Mesothelial cell of epicardium (in vitro differentiated cells): ENCODE results near the gene A3GALT2. TPM values are rescaled to one million over a fixed set of nuclear protein-coding genes. Genes with fewer than 3 reads are reported as not detected.

Experiments used
- DNase-seq, 2 experiments: peaks; one replicate each; pipeline ENCODE4 v3.0.0; 2021; ENCODE audit warnings: low spot score in 2 of 2; ENCODE audit not compliant: unreplicated experiment in 2 of 2
- H3K27ac Mint-ChIP-seq: 2 replicates; pipeline ENCODE4 v1.8.0; 2021; ENCODE audit warnings: mixed read lengths
- H3K27me3 Mint-ChIP-seq: 2 replicates; pipeline ENCODE4 v1.8.0; 2021; ENCODE audit warnings: low read depth, mixed read lengths
- H3K36me3 Mint-ChIP-seq: 2 replicates; pipeline ENCODE4 v1.8.0; 2021; ENCODE audit warnings: mixed read lengths
- H3K4me1 Mint-ChIP-seq: 2 replicates; pipeline ENCODE4 v1.8.0; 2021; ENCODE audit warnings: mixed read lengths
- H3K4me3 Mint-ChIP-seq: 2 replicates; pipeline ENCODE4 v1.8.0; 2021; ENCODE audit warnings: mild to moderate bottlenecking, moderate library complexity, mixed read lengths
- H3K9me3 Mint-ChIP-seq: 2 replicates; pipeline ENCODE4 v1.8.0; 2021; ENCODE audit warnings: mixed read lengths
- total RNA-seq: library from RNA; stranded (reverse); gene quantifications from 3 replicates; pipeline ENCODE4 v1.2.1, GENCODE V29; 2021
- TF ChIP-seq, protein P1 (sequence below): fragments of 200-600 bp; sonication (generic); IDR thresholded peaks from one replicate; pipeline ENCODE4 v1.5.0; 2021; ENCODE audit warnings: antibody characterized with exemption; ENCODE audit not compliant: unreplicated experiment

A3GALT2 gene
- total RNA-seq, 1 donor from 2014 or later = 0.58 TPM

GRCh38 chr1:33276573-33277298, 44.2 kb downstream of the A3GALT2 start:
- DNase-seq = no peak
- H3K27me3 Mint-ChIP-seq = no peaks in the 10 kb centered on the region
- peaks cover 24% of the 10 kb centered on the region for H3K36me3 Mint-ChIP-seq
- no peak overlapping the region for H3K4me3 Mint-ChIP-seq
- H3K9me3 Mint-ChIP-seq = no peaks in the 10 kb centered on the region
- H3K4me1 Mint-ChIP-seq = no peaks in the 10 kb centered on the region
- no peak overlapping the region for H3K27ac Mint-ChIP-seq
- TF ChIP-seq, protein P1, sequence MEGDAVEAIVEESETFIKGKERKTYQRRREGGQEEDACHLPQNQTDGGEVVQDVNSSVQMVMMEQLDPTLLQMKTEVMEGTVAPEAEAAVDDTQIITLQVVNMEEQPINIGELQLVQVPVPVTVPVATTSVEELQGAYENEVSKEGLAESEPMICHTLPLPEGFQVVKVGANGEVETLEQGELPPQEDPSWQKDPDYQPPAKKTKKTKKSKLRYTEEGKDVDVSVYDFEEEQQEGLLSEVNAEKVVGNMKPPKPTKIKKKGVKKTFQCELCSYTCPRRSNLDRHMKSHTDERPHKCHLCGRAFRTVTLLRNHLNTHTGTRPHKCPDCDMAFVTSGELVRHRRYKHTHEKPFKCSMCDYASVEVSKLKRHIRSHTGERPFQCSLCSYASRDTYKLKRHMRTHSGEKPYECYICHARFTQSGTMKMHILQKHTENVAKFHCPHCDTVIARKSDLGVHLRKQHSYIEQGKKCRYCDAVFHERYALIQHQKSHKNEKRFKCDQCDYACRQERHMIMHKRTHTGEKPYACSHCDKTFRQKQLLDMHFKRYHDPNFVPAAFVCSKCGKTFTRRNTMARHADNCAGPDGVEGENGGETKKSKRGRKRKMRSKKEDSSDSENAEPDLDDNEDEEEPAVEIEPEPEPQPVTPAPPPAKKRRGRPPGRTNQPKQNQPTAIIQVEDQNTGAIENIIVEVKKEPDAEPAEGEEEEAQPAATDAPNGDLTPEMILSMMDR = no peak

DNA sequence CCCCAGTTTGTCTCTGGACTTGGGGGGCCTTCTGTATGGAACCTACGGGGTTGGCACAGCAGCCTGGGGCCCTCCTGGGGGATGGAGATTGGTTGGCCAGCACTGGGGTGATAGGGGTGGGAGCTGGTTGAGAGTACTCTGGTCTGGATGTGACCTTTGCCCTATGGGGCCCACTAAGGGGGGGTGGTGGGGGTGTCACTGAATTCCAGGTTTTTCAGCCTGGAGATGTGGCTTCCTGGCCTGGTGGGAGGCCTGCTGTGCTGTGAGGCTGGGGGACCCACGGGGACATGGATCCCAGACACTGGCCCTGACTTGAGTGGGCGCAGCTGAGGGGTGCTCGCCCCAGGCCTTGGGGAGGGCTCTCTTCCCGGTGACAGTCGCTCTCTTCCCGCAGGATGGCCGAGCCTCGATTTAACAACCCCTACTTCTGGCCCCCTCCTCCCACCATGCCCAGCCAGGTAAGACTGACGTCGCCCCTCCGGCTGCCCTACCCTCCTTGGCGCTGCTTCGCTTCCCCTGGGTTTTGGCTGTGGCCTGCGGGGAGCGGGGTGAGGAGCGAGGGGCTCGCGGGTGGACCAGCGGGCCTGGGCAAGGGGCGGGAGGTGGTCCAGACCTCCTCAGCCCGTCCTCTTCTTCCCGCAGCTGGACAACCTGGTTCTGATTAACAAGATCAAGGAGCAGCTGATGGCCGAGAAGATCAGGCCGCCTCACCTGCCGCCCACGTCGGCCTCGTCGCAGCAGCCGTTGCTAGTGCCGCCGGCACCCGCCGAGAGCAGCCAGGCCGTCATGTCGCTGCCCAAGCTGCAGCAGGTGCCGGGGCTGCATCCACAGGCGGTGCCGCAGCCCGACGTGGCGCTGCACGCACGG, 45.0 kb downstream of the A3GALT2 start:
- Mint-ChIP-seq H3K36me3 (peaks cover 24% of the 10 kb centered on the region), H3K27ac (no peak overlapping the region), H3K9me3 (no peaks in the 10 kb centered on the region), H3K4me3 (no peak overlapping the region), H3K27me3 (no peaks in the 10 kb centered on the region), H3K4me1 (peaks cover 1% of the 10 kb centered on the region)
- DNase-seq = no peak
- TF ChIP-seq, protein P1 = no peak

- peaks cover 2% of the 10 kb centered on the region for H3K4me1 Mint-ChIP-seq
- H3K27me3 Mint-ChIP-seq = no peaks in the 10 kb centered on the region
- no peak for DNase-seq
- no peak overlapping the region for H3K4me3 Mint-ChIP-seq
- TF ChIP-seq, protein P1 = no peak
- no peaks in the 10 kb centered on the region for H3K9me3 Mint-ChIP-seq
- no peak overlapping the region for H3K27ac Mint-ChIP-seq
- H3K36me3 Mint-ChIP-seq = peaks cover 24% of the 10 kb centered on the region
These were observed 45.7 kb downstream of the A3GALT2 start for GRCh38 chr1:33275195-33275594.

GRCh38 chr1:33274446-33274845, 46.5 kb downstream of the A3GALT2 start:
- H3K36me3 Mint-ChIP-seq = peaks cover 20% of the 10 kb centered on the region

DNA sequence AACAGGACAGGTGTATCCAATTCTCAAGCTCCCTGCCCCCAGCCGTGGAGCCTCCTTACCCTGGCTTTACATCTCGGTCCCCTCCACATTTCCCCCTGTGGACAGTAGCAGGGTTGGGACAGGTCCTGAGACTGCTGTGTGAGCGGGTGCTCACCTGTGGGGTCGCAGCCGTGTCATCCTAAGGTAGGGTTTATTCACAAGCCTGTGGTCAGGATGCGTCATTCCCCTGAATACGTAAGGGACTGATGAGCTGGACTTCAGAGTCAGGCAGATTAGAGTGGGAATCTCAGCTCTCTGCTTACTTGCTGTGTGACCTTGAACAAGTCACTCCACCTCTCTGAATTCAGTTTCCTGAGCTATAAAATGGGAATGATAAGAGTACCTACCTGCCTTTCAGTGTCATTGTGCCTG, 46.9 kb downstream of the A3GALT2 start:
- H3K27me3 Mint-ChIP-seq = no peaks in the 10 kb centered on the region
- no peak for DNase-seq
- TF ChIP-seq, protein P1 = no peak
- H3K36me3 Mint-ChIP-seq = peaks cover 20% of the 10 kb centered on the region
- H3K9me3 Mint-ChIP-seq = no peaks in the 10 kb centered on the region
- H3K4me3 Mint-ChIP-seq = no peak overlapping the region
- H3K27ac Mint-ChIP-seq = no peak overlapping the region
- H3K4me1 Mint-ChIP-seq = peaks cover 4% of the 10 kb centered on the region

More at GRCh38 chr1:33274446-33274845, 46.5 kb downstream of the A3GALT2 start:
- TF ChIP-seq, protein P1 = no peak
- no peaks in the 10 kb centered on the region for H3K27me3 Mint-ChIP-seq
- peaks cover 2% of the 10 kb centered on the region for H3K4me1 Mint-ChIP-seq
- H3K4me3 Mint-ChIP-seq = no peak overlapping the region
- no peaks in the 10 kb centered on the region for H3K9me3 Mint-ChIP-seq
- H3K27ac Mint-ChIP-seq = no peak overlapping the region
- no peak for DNase-seq
